Breast epithelium (tissue), 3 donors: ENCODE measurements around the gene PDIA6.

Experiments used
- CTCF ChIP-seq, 3 donors: fragments of 450-650 bp; IDR thresholded peaks; one replicate each; pipeline ENCODE4 v1.5.1; 2016 to 2017; ENCODE audit warnings: antibody characterized with exemption in 3 of 3, mild to moderate bottlenecking in 3 of 3, moderate library complexity in 3 of 3
- POLR2A ChIP-seq: fragments of 450-650 bp; IDR thresholded peaks from one replicate; pipeline ENCODE4 v1.6.1; 2016; ENCODE audit warnings: antibody characterized with exemption, mild to moderate bottlenecking, moderate library complexity

- TF ChIP-seq CTCF (IDR thresholded peaks at IDR 0.05) (no peak), POLR2A (no peak)
These were observed 8.6 kb upstream of the PDIA6 start for GRCh38 chr2:10820978-10821695.
